ENCODE results near the gene DCK. TPM values are rescaled to one million over a fixed set of nuclear protein-coding genes. Genes with fewer than 3 reads are reported as not detected.

DCK gene
- total and polyA plus RNA-seq, 2 experiments from 2014 or later, result 11.9 to 19.7 TPM

- Histone ChIP-seq H3K4me1 (ENCODE audit: insufficient read depth) (peaks cover 12% of the 10 kb centered on the region), H4K20me1 (ENCODE audit: insufficient read depth, poor library complexity, severe bottlenecking) (no peaks in the 10 kb centered on the region), H3K27me3 (no peaks in the 10 kb centered on the region), H3K36me3 (replicated peaks; ENCODE audit: insufficient read depth, low read depth) (no peaks in the 10 kb centered on the region), H3K4me2 (no peak overlapping the region), H2AFZ (no peak overlapping the region), H3K79me2 (no peaks in the 10 kb centered on the region), H3K9me3 (ENCODE audit: low read depth) (no peaks in the 10 kb centered on the region), H3K4me3 (no peak overlapping the region), H3K27ac (no peak overlapping the region), H3K9me2 (replicated peaks; ENCODE audit: insufficient read depth) (no peaks in the 10 kb centered on the region)
- no peak for DNase-seq (ENCODE audit: low spot score)
- WGBS (ENCODE audit: low lambda C conversion rate, missing lambda C conversion rate), result 89% methylated on average over 2 of the region's 2 CpGs
- TF ChIP-seq CTCF (IDR thresholded peaks at IDR 0.05; ENCODE audit: poor library complexity) (no peak), EZH2phosphoT487 (IDR thresholded peaks at IDR 0.05; ENCODE audit: low read depth, severe bottlenecking, unreplicated experiment) (no peak), EZH2 (IDR thresholded peaks at IDR 0.05; ENCODE audit: borderline replicate concordance) (no peak)
These were observed 69.0 kb downstream of the DCK start for GRCh38 chr4:71062436-71062835.

- 94% methylated on average over 1 of the region's 1 CpG for WGBS (ENCODE audit: low lambda C conversion rate, missing lambda C conversion rate)
- DNase-seq (ENCODE audit: low spot score), result no peak
- no peak overlapping the region for H3K27ac ChIP-seq
- no peaks in the 10 kb centered on the region for H4K20me1 ChIP-seq (ENCODE audit: insufficient read depth, poor library complexity, severe bottlenecking)
- no peak overlapping the region for H3K4me3 ChIP-seq
- TF ChIP-seq EZH2phosphoT487 (IDR thresholded peaks at IDR 0.05; ENCODE audit: low read depth, severe bottlenecking, unreplicated experiment) (no peak), CTCF (IDR thresholded peaks at IDR 0.05; ENCODE audit: poor library complexity) (no peak), EZH2 (IDR thresholded peaks at IDR 0.05; ENCODE audit: borderline replicate concordance) (no peak)
- H2AFZ ChIP-seq, result no peak overlapping the region
- H3K9me3 ChIP-seq (ENCODE audit: low read depth), result no peaks in the 10 kb centered on the region
- H3K4me2 ChIP-seq, result no peak overlapping the region
- H3K36me3 ChIP-seq (replicated peaks; ENCODE audit: insufficient read depth, low read depth), result no peaks in the 10 kb centered on the region
- no peaks in the 10 kb centered on the region for H3K9me2 ChIP-seq (replicated peaks; ENCODE audit: insufficient read depth)
- peaks cover 12% of the 10 kb centered on the region for H3K4me1 ChIP-seq (ENCODE audit: insufficient read depth)
- H3K79me2 ChIP-seq, result no peaks in the 10 kb centered on the region
- H3K27me3 ChIP-seq, result no peaks in the 10 kb centered on the region
These were observed 70.3 kb downstream of the DCK start for GRCh38 chr4:71063711-71064110.

- H4K20me1 ChIP-seq (ENCODE audit: insufficient read depth, poor library complexity, severe bottlenecking), result no peaks in the 10 kb centered on the region
- no peaks in the 10 kb centered on the region for H3K9me3 ChIP-seq (ENCODE audit: low read depth)
- H3K9me2 ChIP-seq (replicated peaks; ENCODE audit: insufficient read depth), result no peaks in the 10 kb centered on the region
- H3K4me3 ChIP-seq, result no peak overlapping the region
- no peaks in the 10 kb centered on the region for H3K79me2 ChIP-seq
- no peak for DNase-seq (ENCODE audit: low spot score)
- 94% methylated on average over 6 of the region's 6 CpGs for WGBS (ENCODE audit: low lambda C conversion rate, missing lambda C conversion rate)
- H3K27me3 ChIP-seq, result no peaks in the 10 kb centered on the region
- TF ChIP-seq CTCF (IDR thresholded peaks at IDR 0.05; ENCODE audit: poor library complexity), result no peak
- TF ChIP-seq EZH2phosphoT487 (IDR thresholded peaks at IDR 0.05; ENCODE audit: low read depth, severe bottlenecking, unreplicated experiment), result no peak
- no peak for TF ChIP-seq EZH2 (IDR thresholded peaks at IDR 0.05; ENCODE audit: borderline replicate concordance)
- no peaks in the 10 kb centered on the region for H3K36me3 ChIP-seq (replicated peaks; ENCODE audit: insufficient read depth, low read depth)
- no peak overlapping the region for H2AFZ ChIP-seq
- H3K4me1 ChIP-seq (ENCODE audit: insufficient read depth), result peaks cover 12% of the 10 kb centered on the region
- no peak overlapping the region for H3K27ac ChIP-seq
- H3K4me2 ChIP-seq, result no peak overlapping the region
These were observed 71.1 kb downstream of the DCK start for GRCh38 chr4:71064521-71064920.
